ENCODE data around the gene LY6G6C. TPM values are rescaled to one million over a fixed set of nuclear protein-coding genes. Genes with fewer than 3 reads are reported as not detected.

The LY6G6C gene
- total and polyA plus RNA-seq, 2 of the 13 experiments (the other 11 are each of a cell fraction or from before 2014, with no cell fraction given), result 0.15 TPM; not detected in 1

GRCh38 chr6:31737991-31738979, 16.7 kb upstream of the LY6G6C start (continued):
- TF ChIP-seq MEIS2 (CRISPR knock-in tag; IDR thresholded peaks at IDR 0.05) (peak; percentile 94), CHD4 (IDR thresholded peaks at IDR 0.05; ENCODE audit: borderline replicate concordance, low read length) (no peak), ZNF441 (CRISPR knock-in tag; IDR thresholded peaks at IDR 0.05; ENCODE audit: borderline replicate concordance) (0 out of 2 replicates have a peak, but pooled peaks have one; percentile 57), SIX4 (CRISPR knock-in tag; IDR thresholded peaks at IDR 0.05) (peak; percentile 60), BORCS8-MEF2B (CRISPR knock-in tag; IDR thresholded peaks at IDR 0.05) (peak; percentile 88; the same call in 1 of the 2 replicates), ATF1 (CRISPR knock-in tag; IDR thresholded peaks at IDR 0.05) (no peak), JUNB (CRISPR knock-in tag; IDR thresholded peaks at IDR 0.05; ENCODE audit: borderline replicate concordance) (peak; percentile 63; the same call in 1 of the 2 replicates), SATB2 (CRISPR knock-in tag; IDR thresholded peaks at IDR 0.05) (no peak), FOXO4 (CRISPR knock-in tag; conservative IDR thresholded peaks at IDR 0.05) (0 out of 2 replicates have a peak, but pooled peaks have one; percentile 45), HOXA9 (CRISPR knock-in tag; IDR thresholded peaks at IDR 0.05; ENCODE audit: borderline replicate concordance) (peak; percentile 56; the same call in 1 of the 2 replicates), RORA (CRISPR knock-in tag; IDR thresholded peaks at IDR 0.05) (no peak), ZNF124 (CRISPR knock-in tag; IDR thresholded peaks at IDR 0.05) (no peak), ATF3 (CRISPR knock-in tag; IDR thresholded peaks at IDR 0.05) (peak; percentile 32; the same call in 1 of the 2 replicates), KDM5A (IDR thresholded peaks at IDR 0.05; ENCODE audit: borderline replicate concordance, low read length) (no peak), KDM5B (CRISPR knock-in tag; IDR thresholded peaks at IDR 0.05; ENCODE audit: borderline replicate concordance) (no peak; the same call in 1 of the 2 replicates), SMAD3 (CRISPR knock-in tag; IDR thresholded peaks at IDR 0.05) (0 out of 2 replicates have a peak, but pooled peaks have one; percentile 13), ZNF607 (CRISPR knock-in tag; IDR thresholded peaks at IDR 0.05; ENCODE audit: borderline replicate concordance) (peak; percentile 30; the same call in 1 of the 2 replicates), SOX13 (IDR thresholded peaks at IDR 0.05) (peak; percentile 48), SOX13 (CRISPR knock-in tag; conservative IDR thresholded peaks at IDR 0.05 in 1 of 2, IDR thresholded peaks at IDR 0.05 in 1 of 2) (peak in 1 of 2 experiments; percentile 95; a peak in 3 of 4 replicates), ARID5B (CRISPR knock-in tag; IDR thresholded peaks at IDR 0.05) (peak; percentile 87), MAF1 (CRISPR knock-in tag; IDR thresholded peaks at IDR 0.05; ENCODE audit: borderline replicate concordance) (no peak), ZBTB43 (CRISPR knock-in tag; conservative IDR thresholded peaks at IDR 0.05) (0 out of 2 replicates have a peak, but pooled peaks have one; percentile 37)

Data from HepG2 (cell line).